B cell (primary cell): ENCODE results near the gene CDIPT.

ENCODE experiments used
- CTCF ChIP-seq: fragments of 200-600 bp; IDR thresholded peaks from one replicate; pipeline ENCODE4 v1.8.0; 2022; ENCODE audit warnings: antibody characterized with exemption, mild to moderate bottlenecking
- EZH2 ChIP-seq: IDR thresholded peaks from 2 replicates; pipeline ENCODE4 v1.6.1; 2012; ENCODE audit warnings: borderline replicate concordance, low read depth, mild to moderate bottlenecking, moderate library complexity, low read length; ENCODE audit not compliant: insufficient read depth, poor library complexity, severe bottlenecking

GRCh38 chr16:29900102-29900887 is 37.3 kb upstream of the CDIPT start, which contains the start of gene ASPHD1:
- TF ChIP-seq CTCF (no peak), EZH2 (no peak)
